ENCODE results near the gene GLP2R. TPM values are rescaled to one million over a fixed set of nuclear protein-coding genes. Genes with fewer than 3 reads are reported as not detected.
"Not testable (repeated sequence)": the region's sequence is repeated elsewhere in the genome, so short reads cannot be mapped to it uniquely, and the experiment has no call there.

The GLP2R gene
- total RNA-seq (2014; rRNA removed; shearing (Covaris generic)): 0.38 TPM in 1 of 2 replicates, not detected in the other
- not detected in 2 replicates for polyA plus RNA-seq (2016; fragmentation: Nextera tagmentation; extraction: Ambion mirVana)

- no peaks in the 10 kb centered on the region for H4K20me1 ChIP-seq (ENCODE audit: insufficient read depth)
- H3K4me2 ChIP-seq (ENCODE audit: unreplicated experiment): no peak within 1 kb of the TSS
- in situ Hi-C loops (cut with MboI): no loop called here
- no peak within 1 kb of the TSS for H3K27ac ChIP-seq
- no peak for DNase-seq
- no peak within 1 kb of the TSS for H3K4me3 ChIP-seq
- H3K27me3 ChIP-seq (replicated peaks; ENCODE audit: insufficient read depth): 0 out of 2 replicates have a peak, but pooled peaks cover 9% of the 10 kb centered on the region
- 57% methylated on average over 18 to 21 of the region's 21 CpGs for WGBS, 2 experiments (ENCODE audit: low coverage in 1 of 2, low lambda C conversion rate in 2 of 2, missing lambda C conversion rate in 2 of 2)
- H2AFZ ChIP-seq: no peak within 1 kb of the TSS
- no peaks in the 10 kb centered on the region for H3K36me3 ChIP-seq (ENCODE audit: low read depth)
- H3F3A ChIP-seq (ENCODE audit: insufficient read depth): no peaks in the 10 kb centered on the region
- no peak within 1 kb of the TSS for H3K9ac ChIP-seq
- no peaks in the 10 kb centered on the region for H3K79me2 ChIP-seq (ENCODE audit: insufficient read depth)
- no peaks in the 10 kb centered on the region; the same call in 1 of the 2 replicates for H3K4me1 ChIP-seq (ENCODE audit: insufficient read depth)
- H3K9me3 ChIP-seq (ENCODE audit: low read depth): no peaks in the 10 kb centered on the region
- no peak for TF ChIP-seq EZH2phosphoT487 (IDR thresholded peaks at IDR 0.05; ENCODE audit: insufficient read depth, low read depth)
- TF ChIP-seq EZH2 (IDR thresholded peaks at IDR 0.05; ENCODE audit: insufficient read depth, poor library complexity, severe bottlenecking): no peak
- H3K9me2 ChIP-seq (ENCODE audit: insufficient read depth): no peaks in the 10 kb centered on the region
Measured at GRCh38 chr17:9825641-9826150, at the start of gene GLP2R. Gene GLP2R (plus strand): TSS chr17:9825924. CDS start chr17:9826064, 140 bp downstream.

GRCh38 chr17:9776911-9777310 is 48.8 kb upstream of the GLP2R start:
- H3K9me2 ChIP-seq (ENCODE audit: insufficient read depth): no peaks in the 10 kb centered on the region
- H3F3A ChIP-seq (ENCODE audit: insufficient read depth): no peaks in the 10 kb centered on the region
- no peaks in the 10 kb centered on the region for H3K4me1 ChIP-seq (ENCODE audit: insufficient read depth)
- no peak overlapping the region for H3K4me3 ChIP-seq
- H3K27me3 ChIP-seq (replicated peaks; ENCODE audit: insufficient read depth): peaks cover 3% of the 10 kb centered on the region; the same call in 1 of the 2 replicates
- H3K27ac ChIP-seq: no peak overlapping the region
- H2AFZ ChIP-seq: no peak overlapping the region
- H3K4me2 ChIP-seq (ENCODE audit: unreplicated experiment): no peak overlapping the region
- DNase-seq: no peak
- no peak overlapping the region for H3K9ac ChIP-seq
- H3K79me2 ChIP-seq (ENCODE audit: insufficient read depth): no peaks in the 10 kb centered on the region
- no peaks in the 10 kb centered on the region for H3K9me3 ChIP-seq (ENCODE audit: low read depth)
- in situ Hi-C loops (cut with MboI): no loop called here
- 58 to 63% methylated on average over 9 of the region's 9 CpGs for WGBS, 2 experiments (ENCODE audit: low coverage in 1 of 2, low lambda C conversion rate in 2 of 2, missing lambda C conversion rate in 2 of 2)
- no peaks in the 10 kb centered on the region for H4K20me1 ChIP-seq (ENCODE audit: insufficient read depth)
- H3K36me3 ChIP-seq (ENCODE audit: low read depth): no peaks in the 10 kb centered on the region
- no peak for TF ChIP-seq EZH2phosphoT487 (IDR thresholded peaks at IDR 0.05; ENCODE audit: insufficient read depth, low read depth)
- no peak for TF ChIP-seq EZH2 (IDR thresholded peaks at IDR 0.05; ENCODE audit: insufficient read depth, poor library complexity, severe bottlenecking)

DNA sequence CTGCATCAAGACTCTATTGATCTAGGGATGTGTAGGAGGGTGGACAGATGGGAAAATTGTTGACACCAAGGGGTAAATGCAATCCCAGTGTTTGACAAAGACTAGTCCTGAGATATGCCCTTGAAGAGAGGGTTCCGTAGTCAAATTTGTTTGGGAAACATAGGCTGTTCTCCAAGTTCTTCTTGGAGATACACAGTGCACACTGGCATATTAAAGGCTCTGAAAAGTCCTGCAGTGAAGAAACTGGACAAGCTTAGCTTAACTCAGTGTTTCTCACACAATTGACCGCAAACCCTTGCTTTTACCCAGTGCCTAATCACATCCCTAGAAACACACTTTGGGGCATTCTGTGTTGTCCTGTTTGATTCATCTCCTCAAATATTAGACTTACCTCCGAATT is 45.2 kb upstream of the GLP2R start:
- no peaks in the 10 kb centered on the region for H3K9me3 ChIP-seq (ENCODE audit: low read depth)
- no peaks in the 10 kb centered on the region for H4K20me1 ChIP-seq (ENCODE audit: insufficient read depth)
- DNase-seq: no peak
- H3F3A ChIP-seq (ENCODE audit: insufficient read depth): no peaks in the 10 kb centered on the region
- H3K79me2 ChIP-seq (ENCODE audit: insufficient read depth): no peaks in the 10 kb centered on the region
- WGBS, 2 experiments (ENCODE audit: low coverage in 1 of 2, low lambda C conversion rate in 2 of 2, missing lambda C conversion rate in 2 of 2): 55 to 61% methylated on average over 3 of the region's 3 CpGs
- no peaks in the 10 kb centered on the region for H3K36me3 ChIP-seq (ENCODE audit: low read depth)
- in situ Hi-C loops (cut with MboI): loop anchor here (10.0 kb wide), 1 partner anchor 56 kb away; no protein-coding TSS in a partner anchor
- H3K9ac ChIP-seq: no peak overlapping the region
- no peak overlapping the region for H3K27ac ChIP-seq
- H3K9me2 ChIP-seq (ENCODE audit: insufficient read depth): no peaks in the 10 kb centered on the region
- no peaks in the 10 kb centered on the region for H3K4me1 ChIP-seq (ENCODE audit: insufficient read depth)
- no peak overlapping the region for H3K4me2 ChIP-seq (ENCODE audit: unreplicated experiment)
- no peak overlapping the region for H2AFZ ChIP-seq
- H3K4me3 ChIP-seq: no peak overlapping the region
- TF ChIP-seq EZH2phosphoT487 (IDR thresholded peaks at IDR 0.05; ENCODE audit: insufficient read depth, low read depth) (no peak), EZH2 (IDR thresholded peaks at IDR 0.05; ENCODE audit: insufficient read depth, poor library complexity, severe bottlenecking) (no peak)
- peaks cover 4% of the 10 kb centered on the region; the same call in 1 of the 2 replicates for H3K27me3 ChIP-seq (replicated peaks; ENCODE audit: insufficient read depth)

DNA sequence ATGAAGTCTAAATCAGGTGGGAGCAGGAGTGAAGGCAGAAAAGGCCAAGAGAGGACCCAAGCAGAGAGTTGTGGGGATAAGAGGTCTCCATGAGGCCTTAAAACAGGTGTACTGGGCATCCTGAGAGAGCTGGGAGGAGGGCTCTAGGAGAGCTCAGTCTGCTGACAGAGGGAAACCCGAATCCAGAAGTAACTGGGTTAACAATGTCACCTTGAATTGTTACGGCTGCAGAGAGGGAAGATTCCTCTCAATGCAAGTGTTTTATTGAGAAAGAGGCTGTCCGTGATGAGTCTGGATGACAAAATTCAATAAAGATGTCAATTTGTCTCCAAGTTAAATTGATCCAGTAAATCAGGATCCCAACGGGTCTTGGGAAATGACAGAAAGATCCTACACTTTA is 42.7 kb upstream of the GLP2R start:
- Histone ChIP-seq H3K4me3 (no peak overlapping the region), H3K4me1 (ENCODE audit: insufficient read depth) (no peaks in the 10 kb centered on the region), H2AFZ (no peak overlapping the region), H3K27ac (no peak overlapping the region), H3K9me3 (ENCODE audit: low read depth) (no peaks in the 10 kb centered on the region), H3K27me3 (replicated peaks; ENCODE audit: insufficient read depth) (peaks cover 4% of the 10 kb centered on the region; the same call in 1 of the 2 replicates), H4K20me1 (ENCODE audit: insufficient read depth) (no peaks in the 10 kb centered on the region), H3K9me2 (ENCODE audit: insufficient read depth) (no peaks in the 10 kb centered on the region), H3K79me2 (ENCODE audit: insufficient read depth) (no peaks in the 10 kb centered on the region), H3K9ac (no peak overlapping the region), H3K36me3 (ENCODE audit: low read depth) (no peaks in the 10 kb centered on the region), H3K4me2 (ENCODE audit: unreplicated experiment) (no peak overlapping the region), H3F3A (ENCODE audit: insufficient read depth) (no peaks in the 10 kb centered on the region)
- in situ Hi-C loops (cut with MboI): loop anchor here (10.0 kb wide), 1 partner anchor 58 kb away; no protein-coding TSS in a partner anchor
- no peak for DNase-seq
- TF ChIP-seq EZH2phosphoT487 (IDR thresholded peaks at IDR 0.05; ENCODE audit: insufficient read depth, low read depth): no peak
- no peak for TF ChIP-seq EZH2 (IDR thresholded peaks at IDR 0.05; ENCODE audit: insufficient read depth, poor library complexity, severe bottlenecking)
- 23 to 39% methylated on average over 4 of the region's 4 CpGs for WGBS, 2 experiments (ENCODE audit: low coverage in 1 of 2, low lambda C conversion rate in 2 of 2, missing lambda C conversion rate in 2 of 2)

- not testable (repeated sequence) for H3K27me3 ChIP-seq (replicated peaks; ENCODE audit: insufficient read depth); H3K4me2 ChIP-seq (ENCODE audit: unreplicated experiment); H3K4me3 ChIP-seq; H3K36me3 ChIP-seq (ENCODE audit: low read depth); H3K4me1 ChIP-seq (ENCODE audit: insufficient read depth); H3K9ac ChIP-seq; H2AFZ ChIP-seq; H3K9me2 ChIP-seq (ENCODE audit: insufficient read depth); DNase-seq; H4K20me1 ChIP-seq (ENCODE audit: insufficient read depth); H3K27ac ChIP-seq; H3K79me2 ChIP-seq (ENCODE audit: insufficient read depth); H3K9me3 ChIP-seq (ENCODE audit: low read depth); H3F3A ChIP-seq (ENCODE audit: insufficient read depth)
- 65 to 69% methylated on average over 5 of the region's 5 CpGs for WGBS, 2 experiments (ENCODE audit: low coverage in 1 of 2, low lambda C conversion rate in 2 of 2, missing lambda C conversion rate in 2 of 2)
- in situ Hi-C loops (cut with MboI): loop anchor here (10.0 kb wide), 1 partner anchor 59 kb away; no protein-coding TSS in a partner anchor
Measured at GRCh38 chr17:9783465-9783864, 42.3 kb upstream of the GLP2R start.

Data from GM23248 (cell line).